Neural cell (in vitro differentiated cells): ENCODE results near the gene ATP2B1. TPM values are rescaled to one million over a fixed set of nuclear protein-coding genes. Genes with fewer than 3 reads are reported as not detected.

ENCODE experiments used
- H2AFZ ChIP-seq: fragments of 200-600, 300-800 bp; sonication (generic), shearing (Covaris generic); 2 replicates; pipeline ENCODE4 v1.6.0; 2014; ENCODE audit warnings: low read depth, mild to moderate bottlenecking, antibody characterized with exemption, low read length, moderate library complexity
- H3F3A ChIP-seq: fragments of 200-600 bp; shearing (Covaris generic); 2 replicates; pipeline ENCODE4 v1.6.1; 2016; ENCODE audit warnings: mild to moderate bottlenecking, moderate library complexity, mixed read lengths, antibody characterized with exemption, low read length; ENCODE audit not compliant: insufficient read depth, poor library complexity, severe bottlenecking
- H3K27ac ChIP-seq: fragments of 200-600, 300-800 bp; sonication (generic), shearing (Covaris generic); 2 replicates; pipeline ENCODE4 v1.5.1; 2014; ENCODE audit warnings: mild to moderate bottlenecking, low read length, moderate library complexity
- H3K27me3 ChIP-seq: fragments of 300-800, 200-600 bp; sonication (generic), shearing (Covaris generic); 2 replicates; pipeline ENCODE4 v1.6.0; 2014; ENCODE audit warnings: mild to moderate bottlenecking, low read depth, low read length, moderate library complexity; ENCODE audit not compliant: insufficient read depth
- H3K36me3 ChIP-seq: fragments of 300-800, 200-600 bp; sonication (generic), shearing (Covaris generic); 2 replicates; pipeline ENCODE4 v1.5.1; 2014; ENCODE audit warnings: mild to moderate bottlenecking, antibody characterized with exemption, low read length, moderate library complexity; ENCODE audit not compliant: insufficient read depth
- H3K4me2 ChIP-seq: fragments of 300-800, 200-600 bp; sonication (generic), shearing (Covaris generic); 2 replicates; pipeline ENCODE4 v1.6.0; 2014; ENCODE audit warnings: mild to moderate bottlenecking, low read length
- H3K4me3 ChIP-seq: fragments of 300-800, 200-600 bp; sonication (generic), shearing (Covaris generic); 2 replicates; pipeline ENCODE4 v1.5.1; 2014; ENCODE audit warnings: mild to moderate bottlenecking, low read length, moderate library complexity
- H3K79me2 ChIP-seq: fragments of 200-600 bp; shearing (Covaris generic); replicated peaks from 2 replicates; pipeline ENCODE4 v1.6.0; 2014; ENCODE audit warnings: mild to moderate bottlenecking, low read length, moderate library complexity; ENCODE audit not compliant: insufficient read depth
- H3K9ac ChIP-seq: fragments of 300-800, 200-600 bp; sonication (generic), shearing (Covaris generic); 2 replicates; pipeline ENCODE4 v1.6.1; 2016; ENCODE audit warnings: mild to moderate bottlenecking, low read length, mixed read lengths
- H3K9me2 ChIP-seq: fragments of 200-600 bp; shearing (Covaris generic); 2 replicates; pipeline ENCODE4 v1.6.1; 2016; ENCODE audit warnings: mild to moderate bottlenecking, low read length, mixed read lengths; ENCODE audit not compliant: insufficient read depth
- H3K9me3 ChIP-seq: fragments of 200-600, 300-800 bp; sonication (generic), shearing (Covaris generic); 2 replicates; pipeline ENCODE4 v1.6.1; 2016; ENCODE audit warnings: mild to moderate bottlenecking, mixed run types, low read length, moderate library complexity, mixed read lengths
- H4K20me1 ChIP-seq: fragments of 200-600 bp; shearing (Covaris generic); 2 replicates; pipeline ENCODE4 v1.6.1; 2016; ENCODE audit warnings: mild to moderate bottlenecking, mixed run types; ENCODE audit not compliant: insufficient read depth
- EP300 ChIP-seq: fragments of 450-650 bp; conservative IDR thresholded peaks from 2 replicates; pipeline ENCODE4 v1.6.1; 2014; ENCODE audit warnings: antibody characterized with exemption, mild to moderate bottlenecking, moderate library complexity; ENCODE audit not compliant: poor library complexity, severe bottlenecking
- EZH2 ChIP-seq: fragments of 200-600, 300-800 bp; shearing (Covaris generic), sonication (generic); IDR thresholded peaks from 2 replicates; pipeline ENCODE4 v1.6.1; 2014; ENCODE audit warnings: antibody characterized with exemption, low read length, borderline replicate concordance, mild to moderate bottlenecking; ENCODE audit not compliant: insufficient read depth, poor library complexity, severe bottlenecking
- MXI1 ChIP-seq: fragments of 450-650 bp; conservative IDR thresholded peaks from 2 replicates; pipeline ENCODE4 v1.6.1; 2014; ENCODE audit warnings: antibody characterized with exemption, mild to moderate bottlenecking; ENCODE audit not compliant: poor library complexity, severe bottlenecking
- POLR2AphosphoS5 ChIP-seq: IDR thresholded peaks from 2 replicates; pipeline ENCODE4 v1.6.1; 2012
- RAD21 ChIP-seq: fragments of 450-650 bp; conservative IDR thresholded peaks from 2 replicates; pipeline ENCODE4 v1.6.1; 2014; ENCODE audit warnings: antibody characterized with exemption, mild to moderate bottlenecking, moderate library complexity
- SMC3 ChIP-seq: fragments of 450-650 bp; conservative IDR thresholded peaks from 2 replicates; pipeline ENCODE4 v1.6.1; 2014; ENCODE audit warnings: antibody characterized with exemption, mild to moderate bottlenecking, moderate library complexity; ENCODE audit not compliant: poor library complexity
- TAF1 ChIP-seq: IDR thresholded peaks from 2 replicates; pipeline ENCODE4 v1.6.1; 2012; ENCODE audit warnings: low read depth
- polyA plus RNA-seq: library from polyadenylated mRNA; depleted of rRNA; stranded (reverse); fragments of >200 nt; gene quantifications from 2 replicates; pipeline ENCODE4 v1.2.3, GENCODE V29; 2014
- TF ChIP-seq, protein P1 (sequence below): IDR thresholded peaks from 2 replicates; pipeline ENCODE4 v1.6.1; 2012; ENCODE audit warnings: borderline replicate concordance
- TF ChIP-seq, protein P2 (sequence below): fragments of 450-650 bp; IDR thresholded peaks from 2 replicates; pipeline ENCODE4 v1.5.1; 2014; ENCODE audit warnings: antibody characterized with exemption, mild to moderate bottlenecking, moderate library complexity; ENCODE audit not compliant: poor library complexity, severe bottlenecking

ATP2B1 gene
- polyA plus RNA-seq, 1 donor from 2014 or later, result 139 TPM

DNA sequence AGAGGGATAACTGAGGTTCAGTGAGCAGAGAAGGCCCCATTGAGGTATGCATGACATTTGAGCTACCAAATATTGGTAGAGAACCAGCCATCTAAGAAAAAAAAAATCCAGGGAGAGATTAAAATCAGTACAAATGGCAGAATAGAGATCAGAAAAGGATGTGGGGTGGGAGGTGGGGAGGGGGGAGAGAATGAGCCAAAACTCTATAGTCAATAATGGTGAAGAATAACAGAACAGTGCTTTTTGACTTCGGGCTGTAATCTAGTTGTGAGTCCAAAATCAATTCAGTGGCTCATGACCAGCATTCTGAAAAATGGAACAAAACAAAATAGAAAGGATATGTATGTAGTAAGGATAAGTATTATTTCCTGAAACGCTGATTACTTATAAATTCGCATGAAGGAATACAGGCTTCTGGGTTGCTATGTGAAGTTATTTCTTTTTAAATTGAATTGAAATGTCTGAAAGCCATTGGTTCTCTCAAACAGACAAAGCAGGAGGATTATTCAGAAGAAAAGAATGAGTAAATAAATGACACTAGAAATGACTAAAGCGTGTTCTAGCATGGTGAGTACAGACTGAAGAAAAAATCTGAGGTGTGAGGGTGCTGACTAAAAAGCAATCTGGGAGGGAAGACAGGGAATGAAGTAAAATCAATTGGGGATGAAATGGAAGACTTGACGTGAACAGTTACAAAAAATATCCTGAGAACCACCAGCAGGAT lies 72.4 kb downstream of the ATP2B1 start:
- no peaks in the 10 kb centered on the region for H4K20me1 ChIP-seq
- no peak overlapping the region for H3K4me2 ChIP-seq
- no peak overlapping the region for H3K9ac ChIP-seq
- TF ChIP-seq TAF1 (no peak), SMC3 (no peak), MXI1 (no peak), POLR2AphosphoS5 (no peak), RAD21 (no peak), EP300 (no peak)
- H2AFZ ChIP-seq, result no peak overlapping the region
- no peak overlapping the region for H3K27ac ChIP-seq
- no peaks in the 10 kb centered on the region for H3K79me2 ChIP-seq
- H3K9me2 ChIP-seq, result no peaks in the 10 kb centered on the region
- no peaks in the 10 kb centered on the region for H3K27me3 ChIP-seq
- no peaks in the 10 kb centered on the region for H3K9me3 ChIP-seq
- H3K4me3 ChIP-seq, result no peak overlapping the region
- H3F3A ChIP-seq, result no peaks in the 10 kb centered on the region
- peaks cover 5% of the 10 kb centered on the region for H3K36me3 ChIP-seq

DNA sequence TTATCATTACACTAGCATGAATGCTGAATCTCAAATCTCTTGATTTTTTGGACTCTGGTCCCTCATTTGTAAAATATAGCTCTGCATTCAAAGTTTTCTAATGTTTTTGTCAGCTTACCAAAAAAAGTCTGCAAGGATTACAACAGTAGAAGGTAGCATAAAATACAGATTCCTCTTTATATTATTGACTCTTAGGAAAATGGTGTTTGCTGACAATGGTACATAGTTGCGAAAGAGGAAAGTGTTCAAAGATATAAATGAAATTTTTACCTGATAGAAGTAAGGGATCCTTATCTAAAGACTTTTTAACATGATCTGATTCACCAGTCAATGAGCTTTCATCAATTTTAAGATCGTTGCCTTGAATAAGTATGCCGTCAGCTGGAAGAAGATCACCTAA lies 74.1 kb downstream of the ATP2B1 start:
- no peaks in the 10 kb centered on the region for H3K27me3 ChIP-seq
- H3K9me3 ChIP-seq, result no peaks in the 10 kb centered on the region
- no peak overlapping the region for H3K4me2 ChIP-seq
- H3K4me3 ChIP-seq, result no peak overlapping the region
- H4K20me1 ChIP-seq, result no peaks in the 10 kb centered on the region
- TF ChIP-seq, protein P1, sequence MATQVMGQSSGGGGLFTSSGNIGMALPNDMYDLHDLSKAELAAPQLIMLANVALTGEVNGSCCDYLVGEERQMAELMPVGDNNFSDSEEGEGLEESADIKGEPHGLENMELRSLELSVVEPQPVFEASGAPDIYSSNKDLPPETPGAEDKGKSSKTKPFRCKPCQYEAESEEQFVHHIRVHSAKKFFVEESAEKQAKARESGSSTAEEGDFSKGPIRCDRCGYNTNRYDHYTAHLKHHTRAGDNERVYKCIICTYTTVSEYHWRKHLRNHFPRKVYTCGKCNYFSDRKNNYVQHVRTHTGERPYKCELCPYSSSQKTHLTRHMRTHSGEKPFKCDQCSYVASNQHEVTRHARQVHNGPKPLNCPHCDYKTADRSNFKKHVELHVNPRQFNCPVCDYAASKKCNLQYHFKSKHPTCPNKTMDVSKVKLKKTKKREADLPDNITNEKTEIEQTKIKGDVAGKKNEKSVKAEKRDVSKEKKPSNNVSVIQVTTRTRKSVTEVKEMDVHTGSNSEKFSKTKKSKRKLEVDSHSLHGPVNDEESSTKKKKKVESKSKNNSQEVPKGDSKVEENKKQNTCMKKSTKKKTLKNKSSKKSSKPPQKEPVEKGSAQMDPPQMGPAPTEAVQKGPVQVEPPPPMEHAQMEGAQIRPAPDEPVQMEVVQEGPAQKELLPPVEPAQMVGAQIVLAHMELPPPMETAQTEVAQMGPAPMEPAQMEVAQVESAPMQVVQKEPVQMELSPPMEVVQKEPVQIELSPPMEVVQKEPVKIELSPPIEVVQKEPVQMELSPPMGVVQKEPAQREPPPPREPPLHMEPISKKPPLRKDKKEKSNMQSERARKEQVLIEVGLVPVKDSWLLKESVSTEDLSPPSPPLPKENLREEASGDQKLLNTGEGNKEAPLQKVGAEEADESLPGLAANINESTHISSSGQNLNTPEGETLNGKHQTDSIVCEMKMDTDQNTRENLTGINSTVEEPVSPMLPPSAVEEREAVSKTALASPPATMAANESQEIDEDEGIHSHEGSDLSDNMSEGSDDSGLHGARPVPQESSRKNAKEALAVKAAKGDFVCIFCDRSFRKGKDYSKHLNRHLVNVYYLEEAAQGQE, result no peak
- TF ChIP-seq POLR2AphosphoS5, result no peak
- no peak for TF ChIP-seq EZH2
- no peak for TF ChIP-seq RAD21
- TF ChIP-seq, protein P2, sequence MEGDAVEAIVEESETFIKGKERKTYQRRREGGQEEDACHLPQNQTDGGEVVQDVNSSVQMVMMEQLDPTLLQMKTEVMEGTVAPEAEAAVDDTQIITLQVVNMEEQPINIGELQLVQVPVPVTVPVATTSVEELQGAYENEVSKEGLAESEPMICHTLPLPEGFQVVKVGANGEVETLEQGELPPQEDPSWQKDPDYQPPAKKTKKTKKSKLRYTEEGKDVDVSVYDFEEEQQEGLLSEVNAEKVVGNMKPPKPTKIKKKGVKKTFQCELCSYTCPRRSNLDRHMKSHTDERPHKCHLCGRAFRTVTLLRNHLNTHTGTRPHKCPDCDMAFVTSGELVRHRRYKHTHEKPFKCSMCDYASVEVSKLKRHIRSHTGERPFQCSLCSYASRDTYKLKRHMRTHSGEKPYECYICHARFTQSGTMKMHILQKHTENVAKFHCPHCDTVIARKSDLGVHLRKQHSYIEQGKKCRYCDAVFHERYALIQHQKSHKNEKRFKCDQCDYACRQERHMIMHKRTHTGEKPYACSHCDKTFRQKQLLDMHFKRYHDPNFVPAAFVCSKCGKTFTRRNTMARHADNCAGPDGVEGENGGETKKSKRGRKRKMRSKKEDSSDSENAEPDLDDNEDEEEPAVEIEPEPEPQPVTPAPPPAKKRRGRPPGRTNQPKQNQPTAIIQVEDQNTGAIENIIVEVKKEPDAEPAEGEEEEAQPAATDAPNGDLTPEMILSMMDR, result no peak
- TF ChIP-seq EP300, result no peak
- no peak for TF ChIP-seq SMC3
- TF ChIP-seq TAF1, result no peak
- TF ChIP-seq MXI1, result no peak
- no peaks in the 10 kb centered on the region for H3K9me2 ChIP-seq
- peaks cover 4% of the 10 kb centered on the region for H3K36me3 ChIP-seq
- no peak overlapping the region for H3K27ac ChIP-seq
- H2AFZ ChIP-seq, result no peak overlapping the region
- no peak overlapping the region for H3K9ac ChIP-seq
- H3K79me2 ChIP-seq, result no peaks in the 10 kb centered on the region
- no peaks in the 10 kb centered on the region for H3F3A ChIP-seq
